T-helper 2 cell treated with Interferon-gamma antibody and Interleukin-4, amounts not matched to agents 5 μg/mL and 100 μg/mL, for 36 hours (primary cell): ENCODE results near the gene SIM2.

Source experiments
- DNase-seq: peaks from one replicate; pipeline ENCODE4 v3.0.0; 2021; ENCODE audit warnings: low spot score
- H3K27ac Mint-ChIP-seq: one replicate; pipeline ENCODE4 v1.8.0; 2021; ENCODE audit warnings: mild to moderate bottlenecking, mixed read lengths
- H3K27me3 Mint-ChIP-seq: one replicate; pipeline ENCODE4 v1.8.0; 2021; ENCODE audit warnings: low read depth, mixed read lengths
- H3K36me3 Mint-ChIP-seq: one replicate; pipeline ENCODE4 v1.8.0; 2021; ENCODE audit warnings: low read depth, mixed read lengths
- H3K4me1 Mint-ChIP-seq: one replicate; pipeline ENCODE4 v1.8.0; 2021; ENCODE audit warnings: low read depth, mixed read lengths
- H3K4me3 Mint-ChIP-seq: one replicate; pipeline ENCODE4 v1.8.0; 2022; ENCODE audit warnings: mild to moderate bottlenecking, moderate library complexity, mixed read lengths
- H3K9me3 Mint-ChIP-seq: one replicate; pipeline ENCODE4 v1.8.0; 2021; ENCODE audit warnings: mixed read lengths

The SIM2 gene

GRCh38 chr21:36723371-36723881 is 24.5 kb downstream of the SIM2 start:
- H3K4me3 Mint-ChIP-seq: no peak overlapping the region
- no peaks in the 10 kb centered on the region for H3K9me3 Mint-ChIP-seq
- no peak for DNase-seq
- no peaks in the 10 kb centered on the region for H3K4me1 Mint-ChIP-seq
- peaks cover 3% of the 10 kb centered on the region for H3K27me3 Mint-ChIP-seq
- no peak overlapping the region for H3K27ac Mint-ChIP-seq
- H3K36me3 Mint-ChIP-seq: no peaks in the 10 kb centered on the region

- Mint-ChIP-seq H3K4me3 (no peak overlapping the region), H3K4me1 (no peaks in the 10 kb centered on the region), H3K27ac (no peak overlapping the region), H3K36me3 (no peaks in the 10 kb centered on the region), H3K27me3 (peaks cover 3% of the 10 kb centered on the region), H3K9me3 (no peaks in the 10 kb centered on the region)
- no peak for DNase-seq
These were observed 25.7 kb downstream of the SIM2 start for GRCh38 chr21:36724660-36725059.

GRCh38 chr21:36725793-36726386 is 27.0 kb downstream of the SIM2 start:
- Mint-ChIP-seq H3K4me3 (no peak overlapping the region), H3K36me3 (no peaks in the 10 kb centered on the region), H3K27me3 (no peaks in the 10 kb centered on the region), H3K27ac (no peak overlapping the region), H3K4me1 (no peaks in the 10 kb centered on the region), H3K9me3 (no peaks in the 10 kb centered on the region)
- DNase-seq: no peak

GRCh38 chr21:36727866-36728265 is 29.0 kb downstream of the SIM2 start:
- H3K36me3 Mint-ChIP-seq: no peaks in the 10 kb centered on the region
- no peak for DNase-seq
- no peak overlapping the region for H3K27ac Mint-ChIP-seq
- no peaks in the 10 kb centered on the region for H3K9me3 Mint-ChIP-seq
- H3K4me3 Mint-ChIP-seq: no peak overlapping the region
- no peaks in the 10 kb centered on the region for H3K4me1 Mint-ChIP-seq
- H3K27me3 Mint-ChIP-seq: no peaks in the 10 kb centered on the region

- Mint-ChIP-seq H3K27me3 (no peaks in the 10 kb centered on the region), H3K36me3 (no peaks in the 10 kb centered on the region), H3K27ac (no peak overlapping the region), H3K4me1 (no peaks in the 10 kb centered on the region), H3K9me3 (no peaks in the 10 kb centered on the region), H3K4me3 (no peak overlapping the region)
- no peak for DNase-seq
These were observed 29.6 kb downstream of the SIM2 start for GRCh38 chr21:36728371-36729111.

- Mint-ChIP-seq H3K27me3 (no peaks in the 10 kb centered on the region), H3K27ac (no peak overlapping the region), H3K4me1 (no peaks in the 10 kb centered on the region), H3K9me3 (no peaks in the 10 kb centered on the region), H3K4me3 (no peak overlapping the region), H3K36me3 (no peaks in the 10 kb centered on the region)
- no peak for DNase-seq
These were observed 30.5 kb downstream of the SIM2 start for GRCh38 chr21:36729310-36729970.

- DNase-seq: no peak
- Mint-ChIP-seq H3K27ac (no peak overlapping the region), H3K9me3 (no peaks in the 10 kb centered on the region), H3K4me3 (no peak overlapping the region), H3K36me3 (no peaks in the 10 kb centered on the region), H3K27me3 (no peaks in the 10 kb centered on the region), H3K4me1 (no peaks in the 10 kb centered on the region)
These were observed 31.7 kb downstream of the SIM2 start for GRCh38 chr21:36730291-36731281.

GRCh38 chr21:36732217-36732616 is 33.3 kb downstream of the SIM2 start:
- H3K27me3 Mint-ChIP-seq: no peaks in the 10 kb centered on the region
- no peaks in the 10 kb centered on the region for H3K9me3 Mint-ChIP-seq
- H3K36me3 Mint-ChIP-seq: no peaks in the 10 kb centered on the region
- H3K4me1 Mint-ChIP-seq: no peaks in the 10 kb centered on the region
- H3K4me3 Mint-ChIP-seq: no peak overlapping the region
- no peak overlapping the region for H3K27ac Mint-ChIP-seq
- no peak for DNase-seq

GRCh38 chr21:36732761-36733160 is 33.8 kb downstream of the SIM2 start:
- no peaks in the 10 kb centered on the region for H3K36me3 Mint-ChIP-seq
- H3K4me1 Mint-ChIP-seq: no peaks in the 10 kb centered on the region
- DNase-seq: no peak
- H3K4me3 Mint-ChIP-seq: no peak overlapping the region
- H3K9me3 Mint-ChIP-seq: no peaks in the 10 kb centered on the region
- H3K27ac Mint-ChIP-seq: no peak overlapping the region
- H3K27me3 Mint-ChIP-seq: no peaks in the 10 kb centered on the region

- DNase-seq: no peak
- Mint-ChIP-seq H3K4me3 (no peak overlapping the region), H3K36me3 (no peaks in the 10 kb centered on the region), H3K27ac (no peak overlapping the region), H3K4me1 (no peaks in the 10 kb centered on the region), H3K27me3 (peaks cover 1% of the 10 kb centered on the region), H3K9me3 (no peaks in the 10 kb centered on the region)
These were observed 34.9 kb downstream of the SIM2 start for GRCh38 chr21:36733857-36734256.

GRCh38 chr21:36734367-36735200 is 35.7 kb downstream of the SIM2 start:
- no peak overlapping the region for H3K4me3 Mint-ChIP-seq
- H3K9me3 Mint-ChIP-seq: no peaks in the 10 kb centered on the region
- DNase-seq: no peak
- peaks cover 4% of the 10 kb centered on the region for H3K27me3 Mint-ChIP-seq
- no peaks in the 10 kb centered on the region for H3K4me1 Mint-ChIP-seq
- no peaks in the 10 kb centered on the region for H3K36me3 Mint-ChIP-seq
- H3K27ac Mint-ChIP-seq: no peak overlapping the region

GRCh38 chr21:36735201-36735515 is 36.2 kb downstream of the SIM2 start:
- Mint-ChIP-seq H3K4me1 (no peaks in the 10 kb centered on the region), H3K27ac (no peak overlapping the region), H3K4me3 (no peak overlapping the region), H3K36me3 (no peaks in the 10 kb centered on the region), H3K9me3 (no peaks in the 10 kb centered on the region), H3K27me3 (peaks cover 6% of the 10 kb centered on the region)
- DNase-seq: no peak

- no peak for DNase-seq
- H3K4me1 Mint-ChIP-seq: no peaks in the 10 kb centered on the region
- H3K27me3 Mint-ChIP-seq: peaks cover 9% of the 10 kb centered on the region
- H3K4me3 Mint-ChIP-seq: no peak overlapping the region
- H3K27ac Mint-ChIP-seq: no peak overlapping the region
- H3K36me3 Mint-ChIP-seq: no peaks in the 10 kb centered on the region
- no peaks in the 10 kb centered on the region for H3K9me3 Mint-ChIP-seq
These were observed 36.9 kb downstream of the SIM2 start for GRCh38 chr21:36735724-36736320.
